H1 (cell line): Measurements from ENCODE around the gene LRR1. TPM values are rescaled to one million over a fixed set of nuclear protein-coding genes. Genes with fewer than 3 reads are reported as not detected.

Source experiments
- CREB1 ChIP-seq: IDR thresholded peaks from 2 replicates; pipeline ENCODE4 v1.6.1; 2012; ENCODE audit warnings: inconsistent platforms
- SIRT6 ChIP-seq: IDR thresholded peaks from one replicate; pipeline ENCODE4 v1.7.1; 2012; ENCODE audit warnings: low read length, inconsistent platforms
- polyA plus RNA-seq, 7 experiments: library from polyadenylated mRNA; depleted of rRNA in 3 of 7; stranded (reverse) in 5 of 7; unstranded in 2 of 7; fragments of >200 nt in 5 of 7; fragments of 200-250 nt in 2 of 7; gene quantifications; 1 replicate in 5 of 7; 2 replicates in 1 of 7; 4 replicates in 1 of 7; pipeline versions ENCODE4 v1.2.1 to v1.2.3, GENCODE V29; 2011 to 2013; ENCODE audit warnings: missing spikeins in 2 of 7, mixed read lengths in 2 of 7
- total RNA-seq: library from RNA; stranded (reverse); fragmentation: NEBNext Ultra II Directional; extraction: Animal tissue kit (Norgen Biotek cat#: 25700); gene quantifications from 2 replicates; pipeline ENCODE4 v1.2.1, GENCODE V29; 2021

LRR1 gene
- total and polyA plus RNA-seq, 2 of the 8 experiments (the other 6 are each of a cell fraction or from before 2014, with no cell fraction given): 30.7 to 37.5 TPM

GRCh38 chr14:49583629-49584028 is 15.1 kb upstream of the LRR1 start (continued):
- TF ChIP-seq CREB1: no peak
- no peak for TF ChIP-seq SIRT6
